ENCODE results near the gene LAMA1.

GRCh38 chr18:7116792-7117389 is 706 bp downstream of the LAMA1 start:
- TF ChIP-seq, protein P1, sequence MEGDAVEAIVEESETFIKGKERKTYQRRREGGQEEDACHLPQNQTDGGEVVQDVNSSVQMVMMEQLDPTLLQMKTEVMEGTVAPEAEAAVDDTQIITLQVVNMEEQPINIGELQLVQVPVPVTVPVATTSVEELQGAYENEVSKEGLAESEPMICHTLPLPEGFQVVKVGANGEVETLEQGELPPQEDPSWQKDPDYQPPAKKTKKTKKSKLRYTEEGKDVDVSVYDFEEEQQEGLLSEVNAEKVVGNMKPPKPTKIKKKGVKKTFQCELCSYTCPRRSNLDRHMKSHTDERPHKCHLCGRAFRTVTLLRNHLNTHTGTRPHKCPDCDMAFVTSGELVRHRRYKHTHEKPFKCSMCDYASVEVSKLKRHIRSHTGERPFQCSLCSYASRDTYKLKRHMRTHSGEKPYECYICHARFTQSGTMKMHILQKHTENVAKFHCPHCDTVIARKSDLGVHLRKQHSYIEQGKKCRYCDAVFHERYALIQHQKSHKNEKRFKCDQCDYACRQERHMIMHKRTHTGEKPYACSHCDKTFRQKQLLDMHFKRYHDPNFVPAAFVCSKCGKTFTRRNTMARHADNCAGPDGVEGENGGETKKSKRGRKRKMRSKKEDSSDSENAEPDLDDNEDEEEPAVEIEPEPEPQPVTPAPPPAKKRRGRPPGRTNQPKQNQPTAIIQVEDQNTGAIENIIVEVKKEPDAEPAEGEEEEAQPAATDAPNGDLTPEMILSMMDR (conservative IDR thresholded peaks at IDR 0.05; ENCODE audit: low read depth, low read length), result no peak
- TF ChIP-seq EZH2 (IDR thresholded peaks at IDR 0.05; ENCODE audit: borderline replicate concordance, low read depth, low read length, poor library complexity, severe bottlenecking), result no peak
